ENCODE data around the gene C5orf15.

DNA sequence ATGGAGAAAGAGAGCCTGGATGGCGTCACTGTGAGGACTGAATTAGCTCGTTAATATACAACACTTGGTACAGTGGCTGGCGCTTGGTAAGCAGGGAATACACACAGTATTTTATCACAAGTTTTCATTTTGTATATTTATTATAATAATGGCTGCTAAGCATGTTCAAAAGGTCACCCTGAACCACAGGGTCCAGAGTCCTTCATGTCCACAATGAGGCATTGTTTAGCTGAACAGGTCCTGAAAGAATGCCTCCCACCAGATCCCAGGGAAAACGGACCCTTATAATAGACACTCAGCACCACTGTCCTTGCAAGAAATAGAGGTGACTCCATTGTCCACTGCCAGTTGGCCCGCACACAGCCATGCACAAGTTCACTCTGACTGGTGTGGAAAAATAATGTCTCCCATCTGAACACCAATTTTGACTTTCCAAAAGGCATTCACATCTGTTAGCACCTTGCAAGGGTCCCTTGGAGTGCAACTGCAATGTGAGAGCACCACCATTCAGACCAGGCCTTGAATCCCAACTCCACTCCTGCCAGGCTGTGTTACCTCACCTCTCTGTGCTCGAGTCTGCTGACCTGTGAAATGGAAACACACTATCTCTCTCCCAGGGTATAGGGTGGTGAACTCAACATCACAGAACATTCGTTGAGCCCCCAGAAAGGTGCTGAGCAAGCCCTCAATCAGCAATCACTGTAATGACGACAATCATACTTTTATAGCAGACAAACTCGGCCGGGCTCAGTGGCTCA, 32.5 kb upstream of the C5orf15 start:
- TF ChIP-seq, protein P1, sequence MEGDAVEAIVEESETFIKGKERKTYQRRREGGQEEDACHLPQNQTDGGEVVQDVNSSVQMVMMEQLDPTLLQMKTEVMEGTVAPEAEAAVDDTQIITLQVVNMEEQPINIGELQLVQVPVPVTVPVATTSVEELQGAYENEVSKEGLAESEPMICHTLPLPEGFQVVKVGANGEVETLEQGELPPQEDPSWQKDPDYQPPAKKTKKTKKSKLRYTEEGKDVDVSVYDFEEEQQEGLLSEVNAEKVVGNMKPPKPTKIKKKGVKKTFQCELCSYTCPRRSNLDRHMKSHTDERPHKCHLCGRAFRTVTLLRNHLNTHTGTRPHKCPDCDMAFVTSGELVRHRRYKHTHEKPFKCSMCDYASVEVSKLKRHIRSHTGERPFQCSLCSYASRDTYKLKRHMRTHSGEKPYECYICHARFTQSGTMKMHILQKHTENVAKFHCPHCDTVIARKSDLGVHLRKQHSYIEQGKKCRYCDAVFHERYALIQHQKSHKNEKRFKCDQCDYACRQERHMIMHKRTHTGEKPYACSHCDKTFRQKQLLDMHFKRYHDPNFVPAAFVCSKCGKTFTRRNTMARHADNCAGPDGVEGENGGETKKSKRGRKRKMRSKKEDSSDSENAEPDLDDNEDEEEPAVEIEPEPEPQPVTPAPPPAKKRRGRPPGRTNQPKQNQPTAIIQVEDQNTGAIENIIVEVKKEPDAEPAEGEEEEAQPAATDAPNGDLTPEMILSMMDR (conservative IDR thresholded peaks at IDR 0.05) = no peak
- TF ChIP-seq ZFX (IDR thresholded peaks at IDR 0.05) = no peak
